Adipose tissue (tissue), 3 donors: ENCODE measurements around the gene OCIAD1. TPM values are rescaled to one million over a fixed set of nuclear protein-coding genes. Genes with fewer than 3 reads are reported as not detected.
"Not testable (repeated sequence)": the region's sequence is repeated elsewhere in the genome, so short reads cannot be mapped to it uniquely, and the experiment has no call there.

ENCODE experiments used
- H3K27ac ChIP-seq: one replicate; pipeline ENCODE4 v1.5.1; 2013; ENCODE audit warnings: low read depth, low read length
- whole genome bisulfite sequencing, 3 donors: extraction: QIAGEN DNeasy Blood & Tissue Kit; methylation state at CpG; one replicate each; pipeline ENCODE4 v1.1.7; 2013; 5-methylcytosine and 5-hydroxymethylcytosine counted together
- polyA plus RNA-seq, 3 donors: library from polyadenylated mRNA; stranded (reverse); fragments of 200-250 nt; gene quantifications; one replicate each; pipeline ENCODE4 v1.2.3, GENCODE V29; 2013
- donor health status: healthy with polysubstance abuse.
- donor health status: Bipolar disorder and iron deficiency.
- donor health status: healthy.

OCIAD1 gene
- polyA plus RNA-seq, 3 donors = 70.5 to 107 (median 91.9) TPM

DNA sequence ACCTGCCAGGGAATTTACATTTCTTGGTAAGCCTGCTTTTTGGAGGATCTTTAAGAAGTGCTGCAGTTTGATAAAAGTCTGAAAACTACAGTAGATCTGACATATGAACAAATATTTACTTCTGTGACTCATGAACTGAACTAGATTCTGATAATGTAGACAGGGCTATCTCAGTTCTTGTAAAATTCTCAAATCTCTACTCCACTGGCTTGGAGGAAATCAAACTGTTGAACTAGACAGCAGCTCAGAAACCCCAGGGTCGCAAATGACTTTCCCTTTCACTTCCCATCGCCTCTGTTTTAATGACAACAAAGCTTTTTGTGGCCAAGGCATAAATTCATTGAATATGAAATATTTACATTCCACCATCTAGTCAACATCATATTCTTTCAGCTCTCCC lies 15.4 kb upstream of the OCIAD1 start:
- WGBS, 3 donors = 22 to 36% (median 33%) methylated on average over 2 of the region's 2 CpGs
- H3K27ac ChIP-seq = no peak overlapping the region

DNA sequence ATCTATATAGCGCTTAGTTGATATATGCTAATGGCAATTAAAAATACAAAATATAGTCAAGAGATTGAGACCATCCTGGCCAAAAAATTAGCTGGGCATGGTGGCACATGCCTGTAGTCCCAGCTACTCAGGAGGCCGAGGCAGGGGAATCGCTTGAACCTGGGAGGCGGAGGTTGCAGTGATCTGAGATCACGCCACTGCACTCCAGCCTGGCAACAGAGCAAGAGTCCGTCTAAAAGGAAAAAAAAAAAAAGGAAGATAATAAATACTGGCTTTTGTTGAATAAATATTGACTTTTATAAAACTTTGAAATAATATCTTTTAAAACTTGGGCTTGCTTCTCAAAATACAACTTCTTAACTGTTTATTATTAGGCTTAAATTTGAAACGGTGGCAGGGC lies 14.6 kb upstream of the OCIAD1 start:
- not testable (repeated sequence) for H3K27ac ChIP-seq
- WGBS, 3 donors = 65 to 93% (median 92%) methylated on average over 7 of the region's 7 CpGs

DNA sequence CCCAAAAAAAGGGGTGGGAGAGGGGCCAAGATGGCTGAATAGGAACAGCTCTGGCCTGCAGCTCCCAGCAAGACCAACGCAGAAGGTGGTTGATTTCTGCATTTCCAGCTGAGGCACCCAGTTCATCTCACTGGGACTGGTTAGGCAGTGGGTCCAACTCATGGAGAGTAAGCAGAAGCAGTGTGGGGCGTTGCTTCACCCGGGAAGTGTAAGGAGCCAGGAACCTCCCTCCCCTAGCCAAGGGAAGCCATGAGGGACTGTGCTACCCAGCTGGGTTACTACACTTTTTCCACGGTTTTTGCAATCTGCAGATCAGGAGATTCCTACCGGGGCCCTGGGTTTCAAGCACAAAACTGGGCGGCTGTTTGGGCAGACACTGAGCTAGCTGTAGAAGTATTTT lies 13.9 kb upstream of the OCIAD1 start:
- no peak overlapping the region for H3K27ac ChIP-seq
- WGBS, 3 donors = 86 to 94% (median 86%) methylated on average over 6 of the region's 6 CpGs

DNA sequence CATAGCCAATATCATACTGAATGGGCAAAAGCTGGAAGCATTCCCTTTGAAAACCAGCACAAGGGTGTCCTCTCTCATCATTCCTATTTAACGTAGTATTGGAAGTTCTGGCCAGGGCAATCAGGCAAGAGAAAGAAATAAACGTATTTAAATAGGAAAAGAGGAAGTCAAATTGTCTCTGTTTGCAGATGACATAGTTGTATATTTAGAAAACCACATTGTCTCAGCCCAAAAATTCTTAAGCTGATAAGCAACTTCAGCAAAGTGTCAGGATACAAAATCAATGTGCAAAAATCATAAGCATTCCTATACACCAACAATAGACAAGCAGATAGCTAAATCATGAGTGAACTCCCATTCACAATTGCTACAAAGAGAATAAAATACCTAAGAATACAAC lies 9.5 kb upstream of the OCIAD1 start:
- 48 to 60% (median 55%) methylated on average over 2 of the region's 2 CpGs for WGBS, 3 donors
- not testable (repeated sequence) for H3K27ac ChIP-seq

DNA sequence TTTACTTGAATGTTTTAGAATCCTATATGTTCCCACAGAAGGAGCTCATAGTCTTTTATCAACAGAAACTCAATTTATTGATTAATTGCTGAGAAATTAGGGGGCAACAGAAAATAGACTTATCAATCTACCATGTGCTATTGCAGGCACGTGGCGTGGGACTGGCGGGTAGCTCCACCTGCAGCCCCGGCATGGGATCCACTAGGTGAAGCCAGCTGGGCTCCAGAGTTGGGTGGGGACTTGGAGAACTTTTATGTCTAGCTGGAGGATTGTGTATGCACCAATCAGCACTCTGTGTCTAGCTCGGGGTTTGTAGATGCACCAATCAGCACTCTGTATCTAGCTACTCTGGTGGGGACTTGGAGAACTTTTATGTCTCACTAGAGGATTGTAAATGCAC lies 3.3 kb upstream of the OCIAD1 start:
- H3K27ac ChIP-seq = no peak overlapping the region
- 85 to 94% (median 91%) methylated on average over 5 of the region's 5 CpGs for WGBS, 3 donors

DNA sequence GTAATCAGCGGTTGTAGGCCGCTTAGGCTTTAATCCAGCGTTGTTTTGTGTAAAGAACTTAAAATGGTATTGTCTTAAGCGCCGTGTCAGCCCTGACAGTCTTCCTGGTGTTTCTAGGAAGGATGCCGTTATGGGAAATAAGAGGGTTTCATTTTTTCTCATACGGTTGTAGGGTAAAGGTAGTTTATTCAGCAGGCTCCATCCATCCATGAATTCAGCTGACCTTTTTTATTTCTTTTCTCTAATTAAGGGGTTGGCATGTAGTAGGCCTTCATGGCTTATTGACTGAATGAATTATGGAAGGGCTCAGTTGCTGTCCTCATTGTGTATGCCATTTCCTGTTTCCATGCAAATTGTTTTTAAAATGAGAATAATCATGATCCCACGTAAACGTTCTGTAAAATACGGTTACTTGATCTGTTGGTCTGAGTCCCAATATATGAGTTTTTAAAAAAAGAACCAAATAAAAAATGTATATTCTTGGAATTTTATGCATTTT lies 693 bp downstream of the OCIAD1 start:
- H3K27ac ChIP-seq = peak overlapping the region; percentile 89
- WGBS, 3 donors = 0 to 1% (median 0%) methylated on average over 10 of the region's 10 CpGs

DNA sequence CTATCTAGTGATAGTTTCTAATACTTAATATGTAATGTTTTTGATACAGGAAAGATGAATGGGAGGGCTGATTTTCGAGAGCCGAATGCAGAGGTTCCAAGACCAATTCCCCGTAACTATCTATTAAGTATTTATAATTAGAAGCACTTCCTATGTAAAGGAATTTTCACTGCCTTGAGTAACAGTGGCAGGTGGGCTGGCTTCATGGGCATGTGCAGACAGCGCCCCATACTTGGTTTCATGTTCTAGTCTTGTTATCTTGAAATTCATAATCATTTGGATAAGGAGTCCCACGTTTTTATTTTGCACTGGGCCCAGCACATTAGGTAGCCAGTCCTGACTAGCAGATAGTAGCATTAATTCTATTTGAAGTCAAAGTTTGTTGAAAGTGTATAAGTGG lies 1.7 kb downstream of the OCIAD1 start:
- H3K27ac ChIP-seq = no peak overlapping the region
- 78 to 89% (median 85%) methylated on average over 5 of the region's 5 CpGs for WGBS, 3 donors

DNA sequence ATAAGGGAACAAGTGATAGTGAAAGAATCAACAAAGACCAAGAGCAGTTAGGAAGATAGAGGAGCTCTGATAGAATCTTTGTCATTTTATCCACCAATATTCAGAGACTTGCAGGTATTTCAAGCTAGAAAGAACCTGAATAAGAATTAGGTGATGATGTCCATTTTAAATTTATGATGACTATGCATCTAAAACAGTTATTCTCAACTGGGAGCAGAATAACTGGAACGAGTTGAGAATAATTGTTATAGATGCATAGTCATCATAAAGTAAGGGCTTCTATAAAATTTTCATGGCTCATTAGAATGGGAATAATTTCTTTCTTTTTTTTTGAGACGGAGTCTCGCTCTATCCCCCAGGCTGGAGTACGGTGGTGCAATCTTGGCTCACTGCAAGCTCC lies 5.8 kb downstream of the OCIAD1 start:
- 97 to 98% (median 98%) methylated on average over 4 of the region's 4 CpGs for WGBS, 3 donors
- no peak overlapping the region for H3K27ac ChIP-seq

DNA sequence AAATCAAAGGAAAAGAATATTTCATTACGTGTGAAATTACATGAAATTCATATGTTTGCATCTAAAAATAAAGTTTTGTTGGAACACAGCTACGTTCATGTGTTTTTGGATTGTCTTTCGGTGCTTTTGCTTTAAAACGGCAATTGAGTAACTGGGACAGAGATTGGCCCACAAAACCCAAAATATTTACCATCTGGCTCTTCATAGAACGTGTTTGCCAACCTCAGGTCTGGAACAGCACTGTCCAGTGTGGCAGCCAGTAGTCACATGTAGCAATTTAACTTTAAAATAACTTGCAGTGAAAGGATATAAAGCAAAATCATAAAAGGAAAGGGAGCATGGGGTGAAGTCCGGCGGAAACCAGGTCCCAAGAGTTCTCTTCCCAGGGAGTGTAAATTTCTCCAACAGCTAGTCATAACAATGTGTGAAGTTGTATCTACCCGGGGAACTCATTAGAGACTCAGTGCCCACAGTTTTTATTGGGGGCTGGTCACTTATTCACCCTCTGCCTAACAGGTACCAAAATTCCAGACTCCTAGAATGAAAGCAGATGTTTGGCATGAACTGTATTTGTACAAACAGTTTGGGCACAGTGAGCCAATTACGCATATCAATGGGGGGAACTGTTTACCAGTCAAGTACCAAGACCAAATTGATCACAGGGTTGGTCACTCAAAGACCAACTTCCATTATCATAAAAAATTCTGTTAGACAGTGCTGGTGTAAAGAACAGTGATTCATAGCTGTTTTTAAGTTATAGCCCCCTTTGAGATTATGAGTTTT lies 10.3 kb downstream of the OCIAD1 start:
- H3K27ac ChIP-seq = no peak overlapping the region
- WGBS, 3 donors = 86 to 88% (median 87%) methylated on average over 9 of the region's 9 CpGs

DNA sequence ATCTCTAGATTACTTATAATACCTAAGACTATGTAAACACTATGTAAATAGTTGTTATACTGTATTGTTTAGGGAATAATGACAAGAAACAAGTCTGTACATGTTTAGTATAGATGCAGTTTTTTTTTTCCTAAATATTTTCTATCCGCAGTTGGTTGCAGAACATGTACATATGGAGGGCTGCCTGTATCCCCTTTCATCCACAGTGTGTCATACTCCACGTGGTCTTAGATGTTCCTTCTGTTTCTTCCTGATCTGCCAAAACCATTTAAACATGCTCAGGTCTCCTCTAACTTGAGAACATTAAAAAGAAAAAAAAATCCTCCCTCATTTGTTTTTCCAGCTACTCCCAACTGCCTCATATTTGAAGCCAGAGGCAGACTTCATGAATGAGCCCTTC lies 14.0 kb downstream of the OCIAD1 start:
- 84 to 89% (median 88%) methylated on average over 2 of the region's 2 CpGs for WGBS, 3 donors

DNA sequence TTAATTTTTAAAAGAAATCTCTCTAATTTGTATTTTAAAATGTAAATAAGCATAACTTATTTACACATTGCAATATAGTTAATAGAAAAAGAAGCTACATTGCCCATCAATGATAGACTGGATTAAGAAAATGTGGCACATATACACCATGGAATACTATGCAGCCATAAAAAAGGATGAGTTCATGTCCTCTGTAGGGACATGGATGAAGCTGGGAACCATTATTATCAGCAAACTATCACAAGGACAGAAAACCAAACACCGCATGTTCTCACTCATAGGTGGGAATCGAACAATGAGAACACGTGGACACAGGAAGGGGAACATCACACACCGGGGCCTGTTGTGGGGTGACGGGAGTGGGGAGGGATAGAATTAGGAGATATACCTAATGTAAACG lies 17.9 kb downstream of the OCIAD1 start:
- 98 to 99% (median 99%) methylated on average over 6 of the region's 6 CpGs for WGBS, 3 donors
- H3K27ac ChIP-seq = not testable (repeated sequence)

More for the DNA sequence above, 14.0 kb downstream of the OCIAD1 start:
- no peak overlapping the region for H3K27ac ChIP-seq

DNA sequence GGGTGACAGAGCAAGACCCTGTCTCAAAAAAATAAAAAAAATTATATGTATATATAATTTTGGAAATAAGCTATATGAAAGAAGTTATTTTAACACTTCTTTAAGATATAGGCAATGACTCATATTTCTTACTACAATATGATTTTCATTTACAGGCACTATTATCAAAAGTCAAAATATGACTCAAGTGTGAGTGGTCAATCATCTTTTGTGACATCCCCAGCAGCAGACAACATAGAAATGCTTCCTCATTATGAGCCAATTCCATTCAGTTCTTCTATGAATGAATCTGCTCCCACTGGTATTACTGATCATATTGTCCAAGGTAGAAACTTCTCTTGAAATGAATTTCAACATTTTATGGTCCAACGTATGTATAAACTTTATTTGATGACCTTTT lies 20.8 kb downstream of the OCIAD1 start:
- no peak overlapping the region for H3K27ac ChIP-seq
- 78 to 90% (median 88%) methylated on average over 1 of the region's 1 CpG for WGBS, 3 donors

DNA sequence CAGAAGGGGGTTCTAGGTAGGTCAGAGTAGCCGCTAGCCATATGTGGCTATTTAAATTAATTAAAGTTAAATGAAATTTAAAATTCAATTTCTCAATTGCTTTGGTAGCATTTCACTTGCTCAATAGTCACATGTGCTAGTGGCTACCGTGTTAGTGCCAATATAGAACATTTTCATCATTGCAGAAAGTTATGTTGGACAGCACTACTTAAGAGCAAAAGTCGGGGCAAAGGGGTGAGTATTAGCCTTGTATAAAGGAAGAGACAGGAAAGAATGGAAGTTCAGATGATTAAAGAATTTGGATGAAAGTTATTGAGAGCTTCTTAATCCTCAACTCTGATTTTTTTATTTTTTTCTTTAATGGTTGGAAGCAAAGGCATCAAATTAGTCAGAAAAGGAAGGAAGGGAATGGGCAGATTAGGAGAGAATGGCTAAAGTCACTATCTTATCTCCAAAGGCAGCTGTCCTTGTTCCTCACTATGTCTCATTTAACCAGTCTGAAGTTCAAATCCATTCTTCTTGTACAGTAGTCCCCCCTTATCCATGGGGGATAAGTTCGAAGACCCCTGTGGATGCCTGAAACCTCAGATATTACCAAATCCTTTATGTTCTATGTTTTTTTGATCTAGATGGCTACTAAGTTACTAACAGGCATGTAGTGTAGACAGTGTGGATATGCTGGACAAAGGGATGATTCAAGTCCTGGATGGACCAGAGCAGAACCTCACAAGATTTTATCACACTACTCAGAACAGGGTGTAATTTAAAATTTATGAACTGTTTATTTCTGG lies 22.9 kb downstream of the OCIAD1 start:
- no peak overlapping the region for H3K27ac ChIP-seq
- 89 to 95% (median 90%) methylated on average over 4 of the region's 4 CpGs for WGBS, 3 donors

DNA sequence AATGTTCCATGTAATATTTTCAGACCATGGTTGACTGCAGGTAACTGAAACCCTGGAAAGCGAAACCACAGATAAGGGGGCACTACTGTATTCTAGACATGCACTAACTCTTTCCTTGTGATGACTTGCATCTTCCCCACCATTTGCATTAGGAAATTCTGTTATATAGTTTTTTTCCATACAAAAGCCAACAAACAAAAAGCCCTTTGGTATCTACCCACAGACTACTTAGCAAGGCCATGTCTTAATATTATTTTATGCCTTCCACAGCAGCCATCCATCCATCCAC lies 23.5 kb downstream of the OCIAD1 start:
- WGBS, 3 donors = 97 to 100% (median 100%) methylated on average over 1 of the region's 1 CpG

DNA sequence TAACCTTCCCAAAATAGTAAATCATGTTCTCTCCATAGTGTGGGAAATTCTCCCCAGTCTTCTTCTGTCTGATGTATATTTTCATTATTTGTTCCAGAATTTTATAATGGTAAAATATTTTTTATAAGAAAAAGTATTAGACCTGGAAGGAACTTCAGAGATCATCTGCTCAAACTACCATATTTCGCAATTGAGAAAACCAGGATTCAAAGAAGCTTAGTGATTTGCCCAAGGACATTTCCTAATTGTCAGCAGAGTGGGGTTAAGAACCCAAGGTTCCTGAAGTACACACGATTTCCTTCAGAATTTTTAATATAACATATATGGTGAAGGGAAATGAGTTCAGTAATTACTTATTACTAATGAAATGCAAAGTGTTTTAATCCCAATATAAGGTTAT lies 24.1 kb downstream of the OCIAD1 start:
- H3K27ac ChIP-seq = no peak overlapping the region
- 67 to 91% (median 72%) methylated on average over 2 of the region's 2 CpGs for WGBS, 3 donors

More for the DNA sequence above, 23.5 kb downstream of the OCIAD1 start:
- no peak overlapping the region for H3K27ac ChIP-seq

DNA sequence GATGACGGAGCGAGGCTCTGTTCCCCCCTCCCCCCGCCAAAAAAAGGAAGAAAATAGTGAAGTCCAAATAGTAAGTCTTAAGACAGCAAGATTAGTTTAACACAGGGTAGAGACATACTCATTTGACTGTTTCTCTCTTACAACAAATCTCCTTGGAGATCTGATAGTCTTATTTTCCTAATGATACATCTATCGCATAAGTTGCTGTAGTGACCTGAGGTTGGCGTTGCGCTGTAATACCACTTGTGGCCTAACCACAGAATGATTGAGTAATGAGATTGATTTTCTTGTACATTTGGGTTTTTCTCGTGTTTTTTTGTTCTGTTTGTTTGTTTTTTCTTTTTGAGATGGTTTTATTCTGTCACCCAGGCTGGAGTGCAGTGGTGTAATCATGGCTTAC lies 27.2 kb downstream of the OCIAD1 start:
- no peak overlapping the region for H3K27ac ChIP-seq
- 72 to 90% (median 86%) methylated on average over 7 of the region's 7 CpGs for WGBS, 3 donors

DNA sequence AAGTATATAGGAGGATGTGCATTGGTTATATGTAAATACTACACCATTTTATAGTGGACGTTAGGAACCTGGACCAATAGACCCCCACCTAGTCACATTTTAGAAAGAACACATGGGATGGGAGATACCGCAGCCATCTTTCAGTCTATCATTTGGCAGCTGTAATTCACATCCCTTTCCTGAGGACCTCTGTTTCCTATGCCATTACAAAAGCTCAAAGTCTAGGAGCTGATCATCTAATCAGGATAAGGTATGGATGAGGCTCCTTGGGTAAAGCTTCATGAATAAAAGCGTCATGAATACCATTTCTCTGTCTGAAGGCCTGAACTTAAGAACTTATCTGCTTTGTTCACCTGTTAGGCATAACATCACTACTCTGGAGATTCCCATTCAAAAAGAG lies 31.1 kb downstream of the OCIAD1 start:
- H3K27ac ChIP-seq = no peak overlapping the region
- whole genome bisulfite sequencing, 3 donors = 81 to 93% (median 92%) methylated on average over 3 of the region's 3 CpGs

DNA sequence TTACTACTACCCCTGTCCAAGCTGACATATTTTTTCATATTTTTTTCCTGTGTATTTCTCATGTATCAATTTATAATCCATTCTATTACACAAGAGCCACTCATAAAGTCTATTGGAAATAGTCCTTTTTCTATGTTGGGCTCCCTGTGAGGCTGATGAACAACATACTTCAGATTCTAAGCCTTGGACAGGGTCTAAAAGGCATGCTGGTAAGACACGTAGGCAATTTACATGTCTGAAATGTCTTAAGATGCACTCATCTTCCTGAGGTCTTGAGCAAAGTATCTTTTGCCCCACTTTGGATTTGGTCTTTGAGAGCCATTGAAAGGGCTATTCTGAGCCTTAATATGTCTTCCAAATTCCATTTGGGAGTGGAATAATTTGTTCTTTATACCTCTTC lies 31.8 kb downstream of the OCIAD1 start:
- 65 to 75% (median 73%) methylated on average over 1 of the region's 1 CpG for WGBS, 3 donors
- no peak overlapping the region for H3K27ac ChIP-seq

DNA sequence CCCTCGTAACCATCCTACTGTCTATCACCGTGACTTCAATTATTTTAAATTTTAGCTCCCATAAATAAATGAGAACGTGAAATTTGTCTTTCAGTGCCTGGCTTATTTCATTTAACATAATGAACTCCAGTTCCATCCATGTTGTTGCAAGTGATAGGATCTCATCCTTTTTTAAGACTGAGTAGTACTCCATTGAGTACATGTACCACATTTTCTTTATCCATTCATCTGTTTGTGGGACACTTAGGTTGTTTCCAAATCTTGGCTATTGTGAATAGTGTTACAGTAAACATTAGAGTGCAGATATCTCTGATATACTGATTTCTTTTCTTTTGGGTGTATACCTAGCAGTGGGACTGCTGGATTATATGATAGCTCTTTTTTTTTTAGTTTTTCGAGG lies 32.8 kb downstream of the OCIAD1 start:
- 89 to 90% (median 90%) methylated on average over 4 of the region's 4 CpGs for WGBS, 3 donors
- H3K27ac ChIP-seq = no peak overlapping the region

DNA sequence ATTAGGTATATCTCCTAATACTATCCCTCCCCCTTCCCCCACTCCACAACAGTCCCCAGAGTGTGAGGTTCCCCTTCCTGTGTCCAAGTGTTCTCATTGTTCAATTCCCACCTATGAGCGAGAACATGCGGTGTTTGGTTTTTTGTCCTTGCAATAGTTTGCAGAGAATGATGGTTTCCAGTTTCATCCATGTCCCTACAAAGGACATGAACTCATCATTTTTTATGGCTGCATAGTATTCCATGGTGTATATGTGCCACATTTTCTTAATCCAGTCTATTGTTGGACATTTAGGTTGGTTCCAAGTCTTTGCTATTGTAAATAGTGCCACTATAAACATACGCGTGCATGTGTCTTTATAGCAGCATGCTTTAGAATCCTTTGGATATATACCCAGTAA lies 33.8 kb downstream of the OCIAD1 start:
- H3K27ac ChIP-seq = not testable (repeated sequence)
- WGBS, 3 donors = 95 to 98% (median 96%) methylated on average over 4 of the region's 4 CpGs
